GM21825 (cell line): Measurements from ENCODE around the gene MTX1.

Source experiments
- ATAC-seq: cut with Tn5 transposase; IDR thresholded peaks from one replicate; pipeline ENCODE4 v1.9.1; 2021; ENCODE audit warnings: mild to moderate bottlenecking, moderate library complexity; ENCODE audit not compliant: unreplicated experiment

The MTX1 gene

GRCh38 chr1:155173478-155174323 lies 34.8 kb upstream of the MTX1 start, which contains the start of gene TRIM46:
TSS of gene TRIM46 (plus strand) at chr1:155173849. CDS start at chr1:155173967, 118 bp downstream.
- no peak for ATAC-seq

GRCh38 chr1:155174324-155175280 lies 33.9 kb upstream of the MTX1 start:
- no peak for ATAC-seq

GRCh38 chr1:155175281-155175926 lies 33.1 kb upstream of the MTX1 start:
- ATAC-seq = no peak

GRCh38 chr1:155175927-155176371 lies 32.5 kb upstream of the MTX1 start:
- no peak for ATAC-seq

GRCh38 chr1:155176544-155177071 lies 31.9 kb upstream of the MTX1 start:
- ATAC-seq = no peak

GRCh38 chr1:155177192-155177917 lies 31.1 kb upstream of the MTX1 start:
- ATAC-seq = no peak

GRCh38 chr1:155177918-155178281 lies 30.6 kb upstream of the MTX1 start:
- ATAC-seq = no peak

- no peak for ATAC-seq
Observed at GRCh38 chr1:155178441-155179111, 29.9 kb upstream of the MTX1 start.

GRCh38 chr1:155179112-155180031 lies 29.1 kb upstream of the MTX1 start:
- no peak for ATAC-seq

- no peak for ATAC-seq
Observed at GRCh38 chr1:155181371-155182051, 27.0 kb upstream of the MTX1 start.

- no peak for ATAC-seq
Observed at GRCh38 chr1:155182052-155182550, 26.4 kb upstream of the MTX1 start.

- no peak for ATAC-seq
Observed at GRCh38 chr1:155183775-155184221, 24.7 kb upstream of the MTX1 start.

GRCh38 chr1:155184351-155184811 lies 24.1 kb upstream of the MTX1 start:
- no peak for ATAC-seq

- ATAC-seq = peak; percentile 82
Observed at GRCh38 chr1:155184835-155185782, 23.4 kb upstream of the MTX1 start.

GRCh38 chr1:155185783-155186066 lies 22.8 kb upstream of the MTX1 start:
- ATAC-seq = no peak

GRCh38 chr1:155186067-155186793 lies 22.3 kb upstream of the MTX1 start:
- ATAC-seq = no peak
